Measurements from ENCODE around the gene ITLN2.
"Not testable (repeated sequence)": the region's sequence is repeated elsewhere in the genome, so short reads cannot be mapped to it uniquely, and the experiment has no call there.

Gene ITLN2

DNA sequence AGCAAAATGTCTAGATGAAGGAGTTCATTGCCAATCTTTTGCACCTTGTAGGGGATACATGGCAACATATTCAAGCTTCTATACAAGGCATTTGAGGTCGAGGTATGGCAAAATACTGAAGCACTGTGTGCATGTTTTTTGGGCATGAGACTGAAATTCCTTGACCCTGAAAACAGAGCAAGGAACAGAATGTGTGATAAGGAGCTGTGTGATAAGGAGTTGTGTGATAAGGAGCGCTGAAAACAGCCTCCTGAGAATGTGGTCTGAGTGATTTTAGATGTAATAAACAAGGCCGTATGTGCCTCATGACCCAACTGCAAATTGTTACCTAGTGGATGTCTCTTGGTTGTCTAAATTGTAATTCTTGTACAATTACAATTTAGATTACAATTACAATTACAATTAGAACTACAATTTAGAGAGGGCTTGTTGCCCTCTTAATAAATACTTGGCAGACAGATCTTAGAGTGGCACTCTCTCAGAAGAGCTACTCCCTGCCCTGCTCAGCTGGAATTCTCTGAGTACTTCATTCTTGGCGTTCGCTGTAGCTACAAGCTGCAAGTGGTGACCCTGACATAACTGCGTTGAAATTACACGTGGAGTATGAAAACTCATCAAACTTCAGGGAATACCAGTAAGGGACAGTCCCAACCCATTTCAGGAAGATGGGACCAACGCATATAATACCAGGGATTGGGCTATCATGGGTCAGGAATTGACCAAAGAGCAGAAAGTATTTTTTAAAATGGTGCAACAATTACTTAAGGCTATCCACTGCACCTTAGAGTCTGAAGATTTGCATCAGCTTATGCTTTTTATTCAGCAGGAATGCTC lies 49.6 kb downstream of the ITLN2 start:
- DNase-seq: no peak

DNA sequence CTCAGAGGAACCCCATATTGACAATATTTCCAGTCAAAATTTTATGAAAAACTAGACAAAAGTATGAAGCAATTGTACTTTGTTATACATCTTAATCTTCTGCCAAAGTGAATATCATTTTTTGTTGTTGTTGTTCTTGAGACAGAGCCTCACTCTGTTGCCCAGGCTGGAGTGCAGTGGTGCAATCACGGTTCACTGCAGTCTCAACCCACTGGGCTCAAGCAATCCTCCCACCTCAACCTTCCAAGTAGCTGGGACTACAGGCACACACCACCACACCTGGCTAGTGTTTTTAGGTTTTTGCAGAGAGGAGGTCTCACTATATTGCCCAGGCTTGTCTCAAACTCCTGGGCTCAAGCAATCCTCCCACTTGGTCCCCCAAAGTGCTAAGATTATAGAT lies 52.4 kb downstream of the ITLN2 start:
- not testable (repeated sequence) for DNase-seq

DNA sequence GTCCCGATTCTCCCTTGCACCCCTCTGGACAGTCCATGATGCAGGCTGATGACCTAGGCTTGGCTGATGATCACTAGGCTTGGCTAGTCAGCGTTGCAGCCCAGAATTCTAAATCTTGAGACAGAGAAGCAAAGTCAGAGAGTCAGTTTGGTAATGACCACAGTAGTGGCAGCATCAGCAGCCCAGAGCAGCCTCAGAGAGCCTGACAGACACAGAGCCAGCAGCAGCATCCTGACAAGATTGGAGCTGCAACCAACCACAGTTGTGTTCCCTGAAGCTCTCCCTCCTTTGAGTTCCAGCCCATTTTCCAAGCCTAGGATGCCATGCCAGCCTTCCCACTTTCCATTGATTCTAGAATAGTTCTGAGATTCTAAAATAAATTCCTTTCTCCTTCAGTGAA lies 52.8 kb downstream of the ITLN2 start:
- no peak for DNase-seq

DNA sequence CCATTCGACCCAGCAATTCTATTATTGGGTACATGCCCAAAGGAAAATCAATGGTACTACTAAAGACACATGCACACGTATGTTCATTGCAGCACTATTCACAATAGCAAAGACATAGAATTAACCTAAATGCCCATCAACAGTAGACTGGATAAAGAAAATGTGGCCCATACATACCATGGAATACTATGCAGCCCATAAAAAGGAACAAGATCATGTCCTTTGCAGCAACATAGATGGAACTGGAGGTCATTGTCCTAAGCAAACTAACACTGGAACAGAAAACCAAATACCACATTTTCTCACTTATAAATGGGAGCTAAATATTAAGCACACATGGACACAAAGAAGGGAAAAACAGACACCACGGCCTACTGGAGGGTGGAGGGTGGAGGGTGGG lies 53.9 kb downstream of the ITLN2 start:
- DNase-seq: not testable (repeated sequence)
